ENCODE results near the gene CLDN5.

The CLDN5 gene

GRCh38 chr22:19522190-19522880, 1.9 kb downstream of the CLDN5 start:
- DNase-seq (ENCODE audit: low read depth): no peak

- DNase-seq (ENCODE audit: low read depth): no peak
Observed at GRCh38 chr22:19520566-19521305, 3.5 kb downstream of the CLDN5 start.

GRCh38 chr22:19520007-19520406, 4.2 kb downstream of the CLDN5 start:
- DNase-seq (ENCODE audit: low read depth): no peak

GRCh38 chr22:19519041-19519926, 4.9 kb downstream of the CLDN5 start:
- no peak for DNase-seq (ENCODE audit: low read depth)

GRCh38 chr22:19518635-19519034, 5.6 kb downstream of the CLDN5 start:
- DNase-seq (ENCODE audit: low read depth): no peak

- DNase-seq (ENCODE audit: low read depth): no peak
Observed at GRCh38 chr22:19517919-19518611, 6.1 kb downstream of the CLDN5 start.

- DNase-seq (ENCODE audit: low read depth): no peak
Observed at GRCh38 chr22:19517171-19517500, 7.1 kb downstream of the CLDN5 start.

- DNase-seq (ENCODE audit: low read depth): no peak
Observed at GRCh38 chr22:19516378-19517170, 7.6 kb downstream of the CLDN5 start.

- no peak for DNase-seq (ENCODE audit: low read depth)
Observed at GRCh38 chr22:19515654-19516377, 8.4 kb downstream of the CLDN5 start.

- DNase-seq (ENCODE audit: low read depth): no peak
Observed at GRCh38 chr22:19514831-19515565, 9.2 kb downstream of the CLDN5 start.

GRCh38 chr22:19513823-19514222, 10.4 kb downstream of the CLDN5 start:
- DNase-seq (ENCODE audit: low read depth): no peak

- DNase-seq (ENCODE audit: low read depth): no peak
Observed at GRCh38 chr22:19510919-19511341, 13.3 kb downstream of the CLDN5 start.

- DNase-seq (ENCODE audit: low read depth): no peak
Observed at GRCh38 chr22:19509923-19510322, 14.3 kb downstream of the CLDN5 start.

GRCh38 chr22:19509191-19509590, 15.0 kb downstream of the CLDN5 start:
- no peak for DNase-seq (ENCODE audit: low read depth)

GRCh38 chr22:19508024-19508776, 16.0 kb downstream of the CLDN5 start:
- no peak for DNase-seq (ENCODE audit: low read depth)

- DNase-seq (ENCODE audit: low read depth): no peak
Observed at GRCh38 chr22:19507534-19507861, 16.7 kb downstream of the CLDN5 start.

- no peak for DNase-seq (ENCODE audit: low read depth)
Observed at GRCh38 chr22:19506212-19506611, 18.0 kb downstream of the CLDN5 start.

- no peak for DNase-seq (ENCODE audit: low read depth)
Observed at GRCh38 chr22:19505735-19506126, 18.5 kb downstream of the CLDN5 start.

Measured in non-pigmented ciliary epithelial cell (primary cell).